IMR-90 (cell line): ENCODE results near the gene TP53AIP1. TPM values are rescaled to one million over a fixed set of nuclear protein-coding genes. Genes with fewer than 3 reads are reported as not detected.

Source experiments
- ATAC-seq: fragments of 200-7000 bp; cut with Tn5 transposase; 2 replicates; pipeline ENCODE4 v1.9.1; 2020; ENCODE audit warnings: low read depth, mild to moderate bottlenecking, moderate library complexity
- BruUV-seq: library from RNA; stranded (reverse); fragments of 400-500 nt; replicated peaks from 2 replicates; lab custom pipeline; 2021; lab: Mats Ljungman, UMichigan
- CTCF ChIA-PET: fragments of 300-600 bp; formaldehyde crosslinking; extraction: SDS; loops from one replicate; lab custom pipeline; 2021; ENCODE audit warnings: antibody characterized with exemption; lab: Yijun Ruan, JAX
- POLR2A ChIA-PET: fragments of 300-600 bp; sonication (Branson Sonifier 250); formaldehyde crosslinking; loops from one replicate; lab custom pipeline; 2022; ENCODE audit warnings: antibody characterized with exemption; ENCODE audit not compliant: unreplicated experiment; lab: Charles Lee
- DNase-seq: peaks from one replicate; pipeline ENCODE4 v3.0.0; 2013
- H2AFZ ChIP-seq: replicated peaks from 2 replicates; pipeline ENCODE3; 2013; ENCODE audit warnings: low read length, mild to moderate bottlenecking; ENCODE audit not compliant: poor library complexity
- H2AK5ac ChIP-seq: 2 replicates; pipeline ENCODE4 v1.6.1; 2013; ENCODE audit warnings: low read depth, low read length, inconsistent platforms
- H2AK9ac ChIP-seq: replicated peaks from 2 replicates; pipeline ENCODE3; 2013; ENCODE audit warnings: mild to moderate bottlenecking, low read depth, low read length, moderate library complexity; ENCODE audit not compliant: poor library complexity
- H2BK120ac ChIP-seq: 2 replicates; pipeline ENCODE4 v1.6.1; 2013; ENCODE audit warnings: low read depth, low read length, inconsistent platforms
- H2BK15ac ChIP-seq: 3 replicates; pipeline ENCODE4 v1.6.1; 2013; ENCODE audit warnings: low read depth, low read length, inconsistent platforms
- H2BK20ac ChIP-seq: 2 replicates; pipeline ENCODE4 v1.6.1; 2013; ENCODE audit warnings: low read depth, mild to moderate bottlenecking, inconsistent platforms, low read length, moderate library complexity
- H2BK5ac ChIP-seq: 2 replicates; pipeline ENCODE4 v1.6.1; 2013; ENCODE audit warnings: mild to moderate bottlenecking, low read depth, low read length, inconsistent platforms; ENCODE audit not compliant: poor library complexity, severe bottlenecking
- H3K14ac ChIP-seq: replicated peaks from 2 replicates; pipeline ENCODE4 v1.6.1; 2013; ENCODE audit warnings: low read depth, low read length, inconsistent platforms
- H3K18ac ChIP-seq: 2 replicates; pipeline ENCODE4 v1.6.1; 2013; ENCODE audit warnings: low read depth, low read length, control low read depth
- H3K23ac ChIP-seq: 2 replicates; pipeline ENCODE4 v1.6.1; 2013; ENCODE audit warnings: low read depth, low read length, inconsistent platforms
- H3K27ac ChIP-seq: 2 replicates; pipeline ENCODE4 v1.5.1; 2013; ENCODE audit warnings: mild to moderate bottlenecking, control low read depth, low read length; ENCODE audit not compliant: insufficient read depth
- H3K27me3 ChIP-seq: 2 replicates; pipeline ENCODE4 v1.6.1; 2013; ENCODE audit warnings: low read length; ENCODE audit not compliant: control insufficient read depth, insufficient read depth
- H3K36me3 ChIP-seq: 2 replicates; pipeline ENCODE4 v1.6.1; 2013; ENCODE audit warnings: low read length, mixed read lengths; ENCODE audit not compliant: control insufficient read depth, insufficient read depth
- H3K4ac ChIP-seq: 2 replicates; pipeline ENCODE4 v1.6.1; 2013; ENCODE audit warnings: low read depth, low read length, inconsistent platforms
- H3K4me1 ChIP-seq: 2 replicates; pipeline ENCODE4 v1.6.1; 2013; ENCODE audit warnings: low read length, mixed read lengths; ENCODE audit not compliant: control insufficient read depth, insufficient read depth
- H3K4me2 ChIP-seq: 2 replicates; pipeline ENCODE4 v1.6.1; 2013; ENCODE audit warnings: low read depth, mild to moderate bottlenecking, control low read depth, low read length, moderate library complexity
- H3K4me3 ChIP-seq: 2 replicates; pipeline ENCODE4 v1.5.1; 2013; ENCODE audit warnings: low read depth, mild to moderate bottlenecking, control low read depth, low read length, moderate library complexity; ENCODE audit not compliant: insufficient read depth
- H3K56ac ChIP-seq: 2 replicates; pipeline ENCODE4 v1.6.1; 2013; ENCODE audit warnings: low read length, inconsistent platforms; ENCODE audit not compliant: insufficient read depth; ENCODE audit errors: extremely low read depth
- H3K79me1 ChIP-seq, 2 experiments: 2 replicates each; pipeline ENCODE4 v1.6.1; 2013; ENCODE audit warnings: low read length in 2 of 2, inconsistent platforms in 1 of 2, low read depth in 1 of 2
- H3K9ac ChIP-seq: 2 replicates; pipeline ENCODE4 v1.6.1; 2013; ENCODE audit warnings: low read depth, low read length, control low read depth
- H3K9me1 ChIP-seq: 2 replicates; pipeline ENCODE4 v1.6.1; 2013; ENCODE audit warnings: low read length, inconsistent platforms; ENCODE audit not compliant: insufficient read depth
- H3K9me3 ChIP-seq: 2 replicates; pipeline ENCODE4 v1.6.1; 2013; ENCODE audit warnings: low read length; ENCODE audit not compliant: control insufficient read depth, insufficient read depth
- H4K20me1 ChIP-seq: 2 replicates; pipeline ENCODE4 v1.6.1; 2013; ENCODE audit warnings: low read length, inconsistent platforms; ENCODE audit not compliant: insufficient read depth
- H4K5ac ChIP-seq: 2 replicates; pipeline ENCODE4 v1.6.1; 2013; ENCODE audit warnings: mild to moderate bottlenecking, low read depth, low read length, control low read depth
- H4K8ac ChIP-seq, 2 experiments: 2 replicates each; pipeline ENCODE4 v1.6.1; 2013; ENCODE audit warnings: low read depth in 2 of 2, low read length in 2 of 2, control low read depth in 1 of 2, inconsistent platforms in 1 of 2
- H4K91ac ChIP-seq: 2 replicates; pipeline ENCODE4 v1.6.1; 2013; ENCODE audit warnings: low read depth, low read length, inconsistent platforms; ENCODE audit not compliant: insufficient read depth
- BHLHE40 ChIP-seq: fragments of 150-350 bp; IDR thresholded peaks from 2 replicates; pipeline ENCODE4 v1.6.1; 2016; ENCODE audit warnings: mild to moderate bottlenecking, low read depth, low read length
- CEBPB ChIP-seq: IDR thresholded peaks from 2 replicates; pipeline ENCODE4 v1.6.1; 2012; ENCODE audit warnings: low read depth, low read length, improper control_type of control experiment
- CHD1 ChIP-seq: IDR thresholded peaks from 2 replicates; pipeline ENCODE4 v1.6.1; 2012; ENCODE audit warnings: low read depth, low read length, improper control_type of control experiment
- CTCF ChIP-seq: conservative IDR thresholded peaks from 2 replicates; pipeline ENCODE4 v1.5.1; 2012; ENCODE audit warnings: mild to moderate bottlenecking, low read depth, low read length, improper control_type of control experiment
- ELK1 ChIP-seq: fragments of 150-350 bp; IDR thresholded peaks from 2 replicates; pipeline ENCODE4 v1.6.1; 2016; ENCODE audit warnings: low read depth, mild to moderate bottlenecking, low read length, moderate library complexity, borderline replicate concordance
- FOS ChIP-seq: fragments of 150-350 bp; IDR thresholded peaks from 2 replicates; pipeline ENCODE4 v1.6.1; 2016; ENCODE audit warnings: low read depth, low read length
- MAFK ChIP-seq: IDR thresholded peaks from 2 replicates; pipeline ENCODE4 v1.6.1; 2012; ENCODE audit warnings: low read depth, low read length, improper control_type of control experiment
- MXI1 ChIP-seq: IDR thresholded peaks from 2 replicates; pipeline ENCODE4 v1.6.1; 2012; ENCODE audit warnings: low read depth, mild to moderate bottlenecking, low read length, moderate library complexity, borderline replicate concordance
- NFE2L2 ChIP-seq: fragments of 150-350 bp; IDR thresholded peaks from 2 replicates; pipeline ENCODE4 v1.6.1; 2016; ENCODE audit warnings: low read depth, mild to moderate bottlenecking, low read length
- RCOR1 ChIP-seq: IDR thresholded peaks from 2 replicates; pipeline ENCODE4 v1.6.1; 2012; ENCODE audit warnings: mild to moderate bottlenecking, low read length, improper control_type of control experiment; ENCODE audit not compliant: insufficient replicate concordance
- RFX5 ChIP-seq: IDR thresholded peaks from 2 replicates; pipeline ENCODE4 v1.8.0; 2012; ENCODE audit warnings: low read depth, mild to moderate bottlenecking, low read length, moderate library complexity
- SMC3 ChIP-seq: fragments of 150-350 bp; IDR thresholded peaks from 2 replicates; pipeline ENCODE4 v1.6.1; 2016; ENCODE audit warnings: low read depth, mild to moderate bottlenecking, antibody characterized with exemption, low read length, moderate library complexity
- WGBS, 2 experiments: methylation state at CpG; one replicate each; pipeline versions ENCODE4 v1.1.5 to v1.1.7; 2013; ENCODE audit warnings: missing lambda C conversion rate in 2 of 2; ENCODE audit not compliant: insufficient read length in 1 of 2; ENCODE audit errors: extremely low coverage in 2 of 2; 5-methylcytosine and 5-hydroxymethylcytosine counted together
- dilution Hi-C: fragments of 300-500 bp; cut with HindIII; formaldehyde crosslinking; loops from one replicate; pipeline ENCODE4 v1.14.3; 2018; ENCODE audit warnings: low sequenced_read_pairs; ENCODE audit not compliant: unreplicated experiment
- in situ Hi-C: fragments of 300-500 bp; cut with MboI; formaldehyde crosslinking; loops from 3 replicates; pipeline ENCODE4 v1.14.3; 2019; ENCODE audit warnings: low sequenced_read_pairs, inconsistent platforms, mixed read lengths
- intact Hi-C: fragments of 100-400 bp; cut with micrococcal nuclease; formaldehyde crosslinking; loops from 2 replicates; pipeline ENCODE4 v1.10.0; 2022
- polyA plus RNA-seq, 3 experiments: library from polyadenylated mRNA; depleted of rRNA; stranded (reverse); fragments of >200 nt; gene quantifications; 2 replicates each; pipeline ENCODE4 v1.2.3, GENCODE V29; 2012; ENCODE audit warnings: low replicate concordance in 1 of 3
- total RNA-seq: library from RNA; depleted of rRNA; stranded (reverse); fragments of >200 nt; gene quantifications from 2 replicates; pipeline ENCODE4 v1.2.3, GENCODE V29; 2012
- TF ChIP-seq, protein P1 (sequence below): fragments of 150-350 bp; IDR thresholded peaks from 2 replicates; pipeline ENCODE4 v1.6.1; 2017; ENCODE audit warnings: mild to moderate bottlenecking, antibody characterized with exemption, low read length, low read depth

TP53AIP1 gene
- total and polyA plus RNA-seq, 2 of the 4 experiments (the other 2 are of a cell fraction) = not detected

- Histone ChIP-seq H2BK15ac (no peak overlapping the region), H4K8ac (no peak overlapping the region), H3K9ac (no peak overlapping the region), H3K4ac (no peak overlapping the region), H3K9me3 (no peaks in the 10 kb centered on the region), H3K36me3 (no peaks in the 10 kb centered on the region), H3K4me2 (no peak overlapping the region), H3K27me3 (peaks cover 28% of the 10 kb centered on the region), H4K20me1 (no peaks in the 10 kb centered on the region), H3K14ac (no peak overlapping the region), H4K5ac (no peak overlapping the region), H2BK20ac (no peak overlapping the region), H3K4me1 (0 out of 2 replicates have a peak, but pooled peaks cover 1% of the 10 kb centered on the region), H2BK120ac (no peak overlapping the region), H3K9me1 (no peaks in the 10 kb centered on the region), H2AK5ac (no peak overlapping the region), H3K4me3 (no peak overlapping the region), H4K91ac (no peak overlapping the region), H3K79me1 (no peaks in the 10 kb centered on the region), H2AFZ (no peak overlapping the region), H3K18ac (no peak overlapping the region), H3K27ac (no peak overlapping the region), H3K23ac (no peak overlapping the region), H3K56ac (no peak overlapping the region), H2AK9ac (no peak overlapping the region), H2BK5ac (no peak overlapping the region)
- ChIA-PET POLR2A (no interaction called here), CTCF (no interaction called here)
- TF ChIP-seq CEBPB = no peak
- TF ChIP-seq CTCF = no peak
- TF ChIP-seq, protein P1, sequence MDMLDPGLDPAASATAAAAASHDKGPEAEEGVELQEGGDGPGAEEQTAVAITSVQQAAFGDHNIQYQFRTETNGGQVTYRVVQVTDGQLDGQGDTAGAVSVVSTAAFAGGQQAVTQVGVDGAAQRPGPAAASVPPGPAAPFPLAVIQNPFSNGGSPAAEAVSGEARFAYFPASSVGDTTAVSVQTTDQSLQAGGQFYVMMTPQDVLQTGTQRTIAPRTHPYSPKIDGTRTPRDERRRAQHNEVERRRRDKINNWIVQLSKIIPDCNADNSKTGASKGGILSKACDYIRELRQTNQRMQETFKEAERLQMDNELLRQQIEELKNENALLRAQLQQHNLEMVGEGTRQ = no peak
- TF ChIP-seq CHD1 = no peak
- TF ChIP-seq NFE2L2 = no peak
- TF ChIP-seq SMC3 = no peak
- TF ChIP-seq ELK1 = no peak
- TF ChIP-seq MAFK = no peak
- TF ChIP-seq MXI1 = no peak
- no peak for TF ChIP-seq BHLHE40
- TF ChIP-seq RFX5 = no peak
- no peak for TF ChIP-seq RCOR1
- TF ChIP-seq FOS = no peak
- in situ Hi-C loops (no loop called here), intact Hi-C loops (no loop called here), dilution Hi-C loops (no loop called here)
- no TSS peak for BruUV-seq
- DNase-seq = no peak
- ATAC-seq = no peak
- no CpG with 5 or more reads among the region's 6 CpGs for WGBS, 2 experiments
These were observed 48.0 kb downstream of the TP53AIP1 start for GRCh38 chr11:128894685-128895084.
